ENCODE results near the gene HLA-DPB1. TPM values are rescaled to one million over a fixed set of nuclear protein-coding genes. Genes with fewer than 3 reads are reported as not detected.
"Not testable (repeated sequence)": the region's sequence is repeated elsewhere in the genome, so short reads cannot be mapped to it uniquely, and the experiment has no call there.

Gene HLA-DPB1
- total RNA-seq, 2 experiments from 2014 or later, result 5.1 to 6.9 TPM

GRCh38 chr6:33057222-33058150 is 18.3 kb upstream of the HLA-DPB1 start:
- CTCF ChIA-PET, result interaction anchor here (0.9 kb wide), 1 partner anchor 43 kb away, joined by 3 read pairs; no protein-coding TSS in a partner anchor

GRCh38 chr6:33061987-33062386 is 13.8 kb upstream of the HLA-DPB1 start:
- H3K27me3 Mint-ChIP-seq, result peaks cover 6% of the 10 kb centered on the region
- no peak overlapping the region for H3K27ac Mint-ChIP-seq
- intact Hi-C loops (cut with micrococcal nuclease), result no loop called here
- H3K36me3 Mint-ChIP-seq, result no peaks in the 10 kb centered on the region
- H3K4me3 Mint-ChIP-seq, result no peak overlapping the region
- ChIA-PET POLR2A (no interaction called here), CTCF (no interaction called here)
- DNase-seq, result no peak
- no peaks in the 10 kb centered on the region for H3K4me1 Mint-ChIP-seq (ENCODE audit: low read depth)
- no peaks in the 10 kb centered on the region for H3K9me3 Mint-ChIP-seq

More at GRCh38 chr6:33057222-33058150, 18.3 kb upstream of the HLA-DPB1 start:
- POLR2A ChIA-PET, result no interaction called here
- DNase-seq, result no peak
- Mint-ChIP-seq H3K27ac (no peak overlapping the region), H3K27me3 (peaks cover 5% of the 10 kb centered on the region), H3K4me1 (ENCODE audit: low read depth) (no peaks in the 10 kb centered on the region), H3K36me3 (no peaks in the 10 kb centered on the region), H3K4me3 (no peak overlapping the region), H3K9me3 (no peaks in the 10 kb centered on the region)
- intact Hi-C loops (cut with micrococcal nuclease), result no loop called here

- H3K36me3 Mint-ChIP-seq; POLR2A ChIA-PET; H3K27me3 Mint-ChIP-seq; H3K4me1 Mint-ChIP-seq (ENCODE audit: low read depth); CTCF ChIA-PET; H3K9me3 Mint-ChIP-seq; H3K4me3 Mint-ChIP-seq; H3K27ac Mint-ChIP-seq; intact Hi-C loops (cut with micrococcal nuclease); DNase-seq: not testable (repeated sequence)
These were observed 12.4 kb upstream of the HLA-DPB1 start for GRCh38 chr6:33063435-33063834.

GRCh38 chr6:33064723-33065122 is 11.1 kb upstream of the HLA-DPB1 start:
- Mint-ChIP-seq H3K27ac (no peak overlapping the region), H3K4me3 (no peak overlapping the region), H3K27me3 (peaks cover 3% of the 10 kb centered on the region), H3K4me1 (ENCODE audit: low read depth) (no peaks in the 10 kb centered on the region), H3K36me3 (no peaks in the 10 kb centered on the region), H3K9me3 (no peaks in the 10 kb centered on the region)
- intact Hi-C loops (cut with micrococcal nuclease), result no loop called here
- POLR2A ChIA-PET, result no interaction called here
- DNase-seq, result no peak
- CTCF ChIA-PET, result interaction anchor here (0.6 kb wide), 1 partner anchor 472 kb away, joined by 3 read pairs; no protein-coding TSS in a partner anchor

GRCh38 chr6:33065312-33065711 is 10.5 kb upstream of the HLA-DPB1 start:
- POLR2A ChIA-PET, result no interaction called here
- DNase-seq, result no peak

GRCh38 chr6:33066917-33067521 is 8.8 kb upstream of the HLA-DPB1 start:
- H3K4me1 Mint-ChIP-seq (ENCODE audit: low read depth), result peaks cover 4% of the 10 kb centered on the region
- POLR2A ChIA-PET, result no interaction called here
- no peak overlapping the region for H3K4me3 Mint-ChIP-seq
- intact Hi-C loops (cut with micrococcal nuclease), result no loop called here
- no peaks in the 10 kb centered on the region for H3K9me3 Mint-ChIP-seq
- H3K27me3 Mint-ChIP-seq, result peaks cover 3% of the 10 kb centered on the region
- H3K27ac Mint-ChIP-seq, result no peak overlapping the region
- no peak for DNase-seq
- H3K36me3 Mint-ChIP-seq, result no peaks in the 10 kb centered on the region
- CTCF ChIA-PET, result no interaction called here

More at GRCh38 chr6:33065312-33065711, 10.5 kb upstream of the HLA-DPB1 start:
- no peak overlapping the region for H3K27ac Mint-ChIP-seq
- CTCF ChIA-PET, result interaction anchor here (0.6 kb wide), 1 partner anchor 471 kb away, joined by 3 read pairs; no protein-coding TSS in a partner anchor
- peaks cover 3% of the 10 kb centered on the region for H3K27me3 Mint-ChIP-seq
- intact Hi-C loops (cut with micrococcal nuclease), result no loop called here
- no peaks in the 10 kb centered on the region for H3K9me3 Mint-ChIP-seq
- no peak overlapping the region for H3K4me3 Mint-ChIP-seq
- no peaks in the 10 kb centered on the region for H3K36me3 Mint-ChIP-seq
- H3K4me1 Mint-ChIP-seq (ENCODE audit: low read depth), result no peaks in the 10 kb centered on the region

GRCh38 chr6:33069021-33069738 is 6.6 kb upstream of the HLA-DPB1 start:
- intact Hi-C loops (cut with micrococcal nuclease), result no loop called here
- Mint-ChIP-seq H3K4me3 (no peak overlapping the region), H3K36me3 (no peaks in the 10 kb centered on the region), H3K27me3 (peaks cover 3% of the 10 kb centered on the region), H3K27ac (no peak overlapping the region), H3K4me1 (ENCODE audit: low read depth) (peaks cover 15% of the 10 kb centered on the region), H3K9me3 (no peaks in the 10 kb centered on the region)
- CTCF ChIA-PET, result no interaction called here
- DNase-seq, result no peak
- POLR2A ChIA-PET, result no interaction called here

- ChIA-PET POLR2A (no interaction called here), CTCF (no interaction called here)
- peaks cover 21% of the 10 kb centered on the region for H3K4me1 Mint-ChIP-seq (ENCODE audit: low read depth)
- H3K27me3 Mint-ChIP-seq, result peaks cover 3% of the 10 kb centered on the region
- H3K36me3 Mint-ChIP-seq, result no peaks in the 10 kb centered on the region
- no peak for DNase-seq
- intact Hi-C loops (cut with micrococcal nuclease), result no loop called here
- no peak overlapping the region for H3K4me3 Mint-ChIP-seq
- no peaks in the 10 kb centered on the region for H3K9me3 Mint-ChIP-seq
- no peak overlapping the region for H3K27ac Mint-ChIP-seq
These were observed 4.9 kb upstream of the HLA-DPB1 start for GRCh38 chr6:33070909-33071308.

- Mint-ChIP-seq H3K27ac (no peak overlapping the region), H3K4me1 (ENCODE audit: low read depth) (peaks cover 25% of the 10 kb centered on the region), H3K27me3 (peaks cover 5% of the 10 kb centered on the region), H3K36me3 (no peaks in the 10 kb centered on the region), H3K9me3 (no peaks in the 10 kb centered on the region), H3K4me3 (no peak overlapping the region)
- ChIA-PET CTCF (interaction anchor here (1.6 to 2.8 kb wide), 2 partner anchors 87 to 177 kb away, joined by 4 to 10 read pairs; no protein-coding TSS in a partner anchor), POLR2A (no interaction called here)
- intact Hi-C loops (cut with micrococcal nuclease), result no loop called here
- no peak for DNase-seq
These were observed 4.2 kb upstream of the HLA-DPB1 start for GRCh38 chr6:33071569-33071968.

- ChIA-PET POLR2A (no interaction called here), CTCF (interaction anchor here (0.8 to 2.8 kb wide), 5 partner anchors 58 to 204 kb away, joined by 3 to 10 read pairs (median 4); no protein-coding TSS in a partner anchor)
- H3K27ac Mint-ChIP-seq, result no peak overlapping the region
- H3K36me3 Mint-ChIP-seq, result no peaks in the 10 kb centered on the region
- peaks cover 11% of the 10 kb centered on the region for H3K27me3 Mint-ChIP-seq
- intact Hi-C loops (cut with micrococcal nuclease), result no loop called here
- H3K4me3 Mint-ChIP-seq, result peak overlapping the region; percentile 13
- no peaks in the 10 kb centered on the region for H3K9me3 Mint-ChIP-seq
- no peak for DNase-seq
- H3K4me1 Mint-ChIP-seq (ENCODE audit: low read depth), result peaks cover 30% of the 10 kb centered on the region
These were observed 3.2 kb upstream of the HLA-DPB1 start for GRCh38 chr6:33072508-33073100.

GRCh38 chr6:33073431-33073871 is 2.3 kb upstream of the HLA-DPB1 start, which contains the start of gene HLA-DPA1:
TSS of gene HLA-DPA1 (minus strand) at chr6:33073649.
- peak; percentile 49 for DNase-seq
- peak within 1 kb of the TSS; percentile 74 for H3K4me3 Mint-ChIP-seq
- no peaks in the 10 kb centered on the region for H3K36me3 Mint-ChIP-seq
- peak within 1 kb of the TSS; percentile 55 for H3K27ac Mint-ChIP-seq
- peaks cover 16% of the 10 kb centered on the region for H3K27me3 Mint-ChIP-seq
- peaks cover 33% of the 10 kb centered on the region for H3K4me1 Mint-ChIP-seq (ENCODE audit: low read depth)
- intact Hi-C loops (cut with micrococcal nuclease), result no loop called here
- no peaks in the 10 kb centered on the region for H3K9me3 Mint-ChIP-seq
- CTCF ChIA-PET, result interaction anchor here (0.8 to 2.8 kb wide), 6 partner anchors 59 to 205 kb away, joined by 3 to 10 read pairs (median 4); no protein-coding TSS in a partner anchor
- POLR2A ChIA-PET, result no interaction called here
